ENCODE data around the gene COX8C.
"Not testable (repeated sequence)": the region's sequence is repeated elsewhere in the genome, so short reads cannot be mapped to it uniquely, and the experiment has no call there.

Gene COX8C

DNA sequence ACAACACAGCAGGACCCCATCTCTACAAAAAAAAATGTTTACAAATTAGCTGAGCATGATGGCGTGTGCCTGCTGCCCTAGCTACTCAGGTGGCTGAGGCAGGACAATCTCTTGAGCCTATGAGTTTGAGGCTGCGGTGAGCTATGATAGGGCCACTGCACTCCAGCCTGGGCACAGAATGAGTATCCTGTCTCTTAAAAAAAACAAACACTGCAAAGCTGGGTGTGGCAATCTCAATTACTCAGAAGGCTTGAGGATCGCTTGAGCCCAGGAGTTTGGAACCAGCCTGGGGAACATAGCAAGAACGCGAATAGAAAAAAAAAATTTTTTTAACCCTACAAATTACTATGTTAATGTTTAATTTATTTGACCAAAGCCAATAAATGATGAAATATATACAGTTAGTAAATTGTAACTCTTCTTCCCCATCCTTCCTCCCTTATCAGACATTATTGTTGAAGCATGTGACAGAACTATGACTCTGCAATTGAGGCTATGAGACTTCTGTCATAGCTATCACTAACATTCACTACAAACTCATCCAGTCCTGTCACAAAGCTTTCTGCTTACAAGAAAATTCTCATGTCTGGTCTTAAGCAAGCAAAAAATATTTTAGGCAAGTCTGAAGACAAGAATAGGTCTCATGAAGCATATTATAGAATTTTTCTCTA is 23.9 kb upstream of the COX8C start:
- DNase-seq = no peak

DNA sequence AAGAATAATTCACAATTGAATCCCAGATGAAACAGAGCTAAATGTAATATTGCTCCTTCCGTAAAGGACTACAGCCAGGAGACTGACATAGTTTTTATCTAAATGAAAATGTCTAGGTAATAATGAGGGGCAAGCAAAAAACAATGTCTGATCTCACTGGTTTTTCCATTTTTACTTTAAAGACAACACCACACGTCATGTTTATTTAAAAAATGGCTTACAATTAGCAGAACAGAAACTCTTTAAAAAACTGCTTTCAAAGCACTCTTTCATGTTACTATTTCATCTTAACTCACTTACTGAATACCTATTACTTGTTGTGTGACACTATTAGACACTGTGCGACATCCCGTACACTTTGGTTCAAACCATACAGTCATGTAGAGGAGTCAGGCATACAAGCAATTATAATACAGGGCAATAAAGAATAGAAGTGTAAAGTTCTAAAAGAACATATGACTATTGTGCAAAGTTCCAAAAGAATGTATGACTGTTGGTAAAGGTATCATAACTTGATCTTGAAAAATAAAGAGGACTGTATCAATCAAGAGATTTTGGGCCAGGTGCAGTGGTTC is 23.3 kb upstream of the COX8C start:
- no peak for DNase-seq

DNA sequence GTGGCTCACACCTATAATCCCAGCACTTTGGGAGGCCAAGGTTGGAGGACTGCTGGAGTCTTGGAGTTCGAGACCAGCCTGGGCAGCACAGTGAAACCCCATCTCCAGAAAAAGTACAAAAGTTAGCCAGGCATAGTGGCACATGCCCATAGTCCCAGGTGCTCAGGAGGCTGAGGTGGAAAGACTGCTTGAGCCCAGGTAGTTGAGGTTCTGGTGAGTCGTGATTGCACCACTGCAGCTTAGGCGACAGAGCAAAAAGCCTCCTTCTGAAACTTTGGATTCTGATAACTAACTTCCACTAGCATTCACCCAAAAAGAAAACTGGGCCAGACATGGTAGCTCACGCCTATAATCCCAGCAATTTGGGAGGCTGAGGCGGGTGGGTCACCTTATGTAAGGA is 20.8 kb upstream of the COX8C start:
- DNase-seq = no peak

DNA sequence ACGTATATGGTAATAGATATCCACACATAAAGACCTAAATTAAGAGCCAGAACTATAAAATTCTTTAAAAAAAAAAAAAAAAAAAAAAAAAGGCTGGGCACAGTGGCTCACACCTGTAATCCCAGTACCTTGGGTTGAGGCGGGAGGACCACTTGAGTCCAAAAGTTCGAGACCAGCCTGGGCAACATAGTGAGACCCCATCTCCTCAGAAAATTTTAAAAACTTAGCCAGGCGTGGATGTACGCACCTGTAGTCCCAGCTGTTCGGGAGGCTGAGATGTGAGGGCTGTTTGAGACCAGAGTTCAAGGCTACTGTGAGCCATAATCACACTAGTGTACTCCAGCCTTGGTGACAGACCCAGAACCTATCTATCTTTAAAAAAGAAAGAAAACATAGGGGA is 18.4 kb upstream of the COX8C start:
- DNase-seq = no peak

DNA sequence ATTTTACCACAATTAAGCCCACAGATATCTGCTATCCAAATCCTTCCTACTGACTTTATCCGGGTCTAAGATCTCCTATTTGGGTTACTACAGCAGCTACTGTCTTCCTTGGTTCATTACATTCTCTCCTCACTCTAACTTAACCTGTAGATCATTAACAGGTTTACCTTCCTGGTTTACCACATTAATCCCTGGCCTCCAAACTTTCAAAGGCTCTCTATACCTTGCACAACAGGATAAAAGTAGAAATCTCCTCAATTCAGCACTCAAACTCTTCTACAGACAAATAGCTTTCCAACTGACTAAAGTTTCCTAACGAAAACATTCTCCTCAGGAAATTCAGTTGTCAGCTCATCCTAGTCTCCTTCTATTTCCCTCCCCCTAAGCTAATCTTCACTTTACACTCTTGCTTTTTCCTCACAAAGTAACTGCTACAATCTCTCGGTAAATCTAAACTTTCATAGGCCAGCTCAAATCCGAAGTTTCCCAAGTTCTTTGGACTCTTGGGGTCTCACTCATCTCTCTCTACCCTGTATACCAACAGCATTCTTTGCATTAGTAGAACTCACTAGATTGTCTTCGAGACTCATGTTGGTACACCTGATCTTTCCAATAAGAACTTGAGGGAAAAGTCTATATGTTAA is 16.9 kb upstream of the COX8C start:
- DNase-seq = no peak

DNA sequence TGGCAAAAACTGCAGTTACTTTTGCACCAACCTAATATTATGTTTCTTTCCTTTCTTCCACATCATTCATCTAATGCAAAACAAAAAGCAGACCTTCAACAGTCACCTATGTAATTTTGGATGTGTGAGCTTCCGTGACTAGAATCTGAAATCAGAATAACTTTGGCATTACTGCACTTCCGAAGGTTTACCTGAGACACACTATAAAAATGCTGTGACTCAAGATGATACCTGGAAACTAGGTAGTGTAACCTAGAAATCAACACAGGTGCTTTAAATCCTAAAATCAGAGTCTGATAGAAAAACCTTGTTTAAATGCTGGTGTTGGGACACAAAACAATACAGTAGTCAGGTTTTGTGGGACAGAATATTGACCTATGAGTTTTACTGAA is 16.4 kb upstream of the COX8C start:
- no peak for DNase-seq

DNA sequence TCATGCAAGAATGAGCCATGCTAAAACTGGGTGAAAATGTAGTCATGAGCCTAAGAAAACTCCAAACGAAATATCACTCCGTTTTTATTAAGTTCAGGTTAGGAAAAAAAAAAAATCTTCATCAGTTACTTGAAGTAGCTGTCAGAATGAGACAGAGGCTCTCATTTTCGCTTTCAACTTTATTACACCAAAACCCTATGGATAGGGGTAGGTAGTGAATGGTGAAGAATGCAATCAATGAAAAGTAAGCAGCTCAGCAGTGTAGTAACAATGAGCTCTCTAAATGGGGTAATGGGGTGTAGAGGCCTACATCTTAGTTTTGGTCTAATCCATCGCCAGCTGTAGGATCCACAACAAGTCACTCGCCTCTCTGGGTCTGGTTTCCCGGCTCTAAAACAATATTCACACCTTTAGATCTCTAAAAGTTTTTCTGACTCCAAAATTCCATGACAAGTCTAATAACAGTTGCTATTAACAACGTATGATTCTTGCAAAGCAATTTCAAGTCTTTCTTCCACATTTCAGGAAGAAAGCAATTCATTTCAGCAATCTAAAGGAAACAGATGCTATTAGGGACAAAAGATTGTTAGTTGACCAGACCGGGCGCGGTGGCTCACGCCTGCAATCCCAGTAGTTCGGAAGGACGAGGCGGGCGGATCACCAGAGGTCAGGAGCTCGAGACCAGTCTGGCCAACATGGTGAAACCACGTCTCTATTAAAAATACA is 15.8 kb upstream of the COX8C start:
- DNase-seq = no peak

DNA sequence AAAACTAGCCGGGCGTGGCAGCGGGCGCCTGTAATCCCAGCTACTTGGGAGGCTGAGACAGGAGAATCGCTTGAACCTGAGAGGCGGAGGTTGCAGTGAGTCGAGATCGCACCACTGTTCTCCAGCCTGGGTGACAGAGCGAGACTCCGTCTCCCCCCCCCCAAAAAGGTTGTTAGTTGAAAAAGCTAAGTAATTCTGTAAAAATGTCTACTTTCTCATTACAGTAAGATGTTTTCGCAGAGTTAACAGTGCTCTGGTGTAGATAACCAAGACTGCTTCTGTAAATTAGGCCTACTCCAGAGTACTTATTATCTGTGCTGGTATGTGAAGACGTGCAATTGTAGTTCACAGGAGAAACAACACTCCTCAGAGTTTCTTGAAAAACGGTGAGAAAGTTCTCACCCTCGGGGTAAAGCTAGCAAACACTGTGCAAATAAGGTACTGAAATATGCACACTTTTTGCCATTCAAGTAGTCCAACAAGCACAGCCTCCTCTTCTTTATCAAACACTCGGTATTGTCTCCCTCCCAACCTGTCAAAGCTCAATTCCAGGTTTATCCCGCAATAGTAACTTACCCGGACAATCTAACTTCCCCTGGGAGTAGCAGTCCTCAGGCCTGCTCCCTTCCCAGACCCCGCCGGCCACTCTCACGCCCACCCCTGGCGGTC is 15.1 kb upstream of the COX8C start:
- no peak for DNase-seq

DNA sequence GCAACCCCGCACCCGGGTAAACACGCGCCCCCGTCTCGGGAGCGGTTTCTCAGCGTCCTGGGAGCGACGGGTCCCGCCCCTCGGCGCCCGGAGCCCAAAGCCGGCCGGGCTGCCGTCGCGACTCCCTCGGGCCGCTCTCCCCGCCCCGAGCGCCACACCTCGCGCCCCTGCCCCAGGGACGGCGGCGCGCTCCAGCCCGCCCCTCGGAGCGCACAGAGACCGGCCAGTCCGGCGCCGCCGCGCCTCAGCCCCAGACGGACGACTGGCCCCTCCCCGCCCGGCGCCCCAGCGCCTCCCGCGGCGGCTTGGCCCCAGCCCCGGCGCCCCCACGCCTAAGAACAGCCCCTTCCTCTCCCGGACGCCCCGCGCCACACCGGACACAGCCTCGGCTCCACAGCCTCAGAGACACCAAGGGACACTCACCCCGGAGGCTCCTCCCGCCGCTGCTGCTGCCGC is 14.6 kb upstream of the COX8C start:
- DNase-seq = no peak

DNA sequence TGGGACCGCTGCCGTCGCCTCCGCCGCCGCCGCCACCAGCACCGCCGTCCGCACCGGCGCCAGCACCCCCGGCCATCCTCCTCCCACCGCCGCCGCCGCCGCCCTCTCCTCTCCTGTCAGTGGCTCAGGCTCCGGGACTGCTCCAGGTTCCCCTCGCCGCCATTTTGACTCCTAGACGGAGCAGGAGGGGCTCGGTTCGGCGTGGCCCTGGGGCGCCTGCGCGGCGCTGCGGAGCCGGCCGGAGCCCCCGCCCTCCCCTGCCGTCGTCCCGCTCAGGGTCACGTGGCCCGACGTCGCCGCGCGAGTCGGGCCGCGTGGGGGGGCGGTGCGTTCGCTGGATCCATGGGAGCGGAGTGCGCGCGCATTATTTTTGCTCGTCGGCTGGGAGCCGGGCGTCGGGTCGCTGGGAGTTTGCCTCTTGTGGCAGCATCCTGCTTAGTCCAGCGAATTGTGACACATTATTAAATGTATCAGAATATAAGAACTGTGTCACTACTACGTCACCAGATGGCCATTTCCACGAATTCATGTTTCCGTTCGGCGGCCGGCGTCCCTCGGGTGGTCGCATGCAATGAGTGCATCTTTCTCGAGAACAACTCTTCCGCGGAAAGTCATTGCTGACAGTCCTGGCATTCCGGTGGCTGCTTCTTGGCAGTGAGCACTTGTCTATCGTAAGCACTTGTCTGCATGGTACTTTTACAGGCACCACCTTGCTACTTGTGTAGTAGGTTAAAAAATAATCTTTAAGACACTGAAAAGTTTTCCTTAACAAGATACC is 13.9 kb upstream of the COX8C start, which contains the start of gene BTBD7:
Gene BTBD7, minus strand, starts transcription at position 184 of the 778 bp plus-strand sequence. CDS start 36,985 bp downstream, outside the sequence.
- DNase-seq = peak; percentile 96

DNA sequence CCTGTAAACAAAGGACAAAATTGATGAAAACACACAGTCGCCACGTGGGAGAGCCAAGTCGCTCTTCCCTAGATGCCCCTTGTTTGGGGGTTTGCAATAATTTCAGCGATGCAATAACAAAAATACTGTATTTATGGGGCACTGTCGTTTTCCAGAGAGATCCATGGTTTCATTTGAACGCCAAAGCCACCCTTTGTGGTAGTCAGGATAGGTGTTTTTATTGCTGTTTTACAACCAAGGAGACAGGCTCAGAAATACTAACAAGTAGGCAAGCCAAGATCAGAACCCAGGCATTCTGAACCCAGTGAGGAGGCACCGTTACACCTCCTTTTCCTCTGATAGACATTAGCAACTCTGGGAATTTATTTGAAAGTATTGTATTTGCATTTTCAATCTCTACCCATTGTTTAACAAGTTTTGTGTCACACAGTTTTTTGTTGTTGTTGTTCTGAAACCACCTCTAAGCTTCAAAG is 13.3 kb upstream of the COX8C start:
- DNase-seq = no peak

DNA sequence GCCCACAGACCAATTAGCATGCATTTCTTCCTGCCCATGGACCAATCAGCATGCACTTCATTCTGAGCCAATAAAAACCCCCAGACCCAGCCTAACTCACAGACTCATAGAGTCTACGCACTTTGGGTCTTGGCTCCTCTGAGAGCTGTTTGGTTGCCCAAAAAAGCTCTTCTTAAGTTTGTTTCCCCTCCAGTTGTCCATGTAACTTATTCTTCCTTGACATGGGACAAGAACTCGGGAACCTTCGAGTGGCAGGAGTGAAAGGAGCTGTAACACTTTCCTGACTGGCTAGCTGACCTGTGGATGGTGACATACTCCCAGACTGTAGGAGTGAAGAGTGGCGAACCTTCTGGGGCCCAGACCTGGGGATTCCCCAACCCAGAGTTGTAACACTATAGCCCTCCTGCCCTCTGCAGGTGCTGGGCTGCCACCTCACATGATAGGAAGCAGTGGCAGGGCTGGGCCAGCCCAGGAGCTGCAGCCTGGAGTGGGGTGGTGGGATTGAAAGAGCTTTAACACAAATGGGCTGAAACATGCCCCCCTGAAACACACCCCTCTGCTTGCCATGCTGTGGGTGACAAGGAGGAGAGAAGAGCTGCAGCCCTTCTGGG is 9.7 kb upstream of the COX8C start:
- DNase-seq = no peak

DNA sequence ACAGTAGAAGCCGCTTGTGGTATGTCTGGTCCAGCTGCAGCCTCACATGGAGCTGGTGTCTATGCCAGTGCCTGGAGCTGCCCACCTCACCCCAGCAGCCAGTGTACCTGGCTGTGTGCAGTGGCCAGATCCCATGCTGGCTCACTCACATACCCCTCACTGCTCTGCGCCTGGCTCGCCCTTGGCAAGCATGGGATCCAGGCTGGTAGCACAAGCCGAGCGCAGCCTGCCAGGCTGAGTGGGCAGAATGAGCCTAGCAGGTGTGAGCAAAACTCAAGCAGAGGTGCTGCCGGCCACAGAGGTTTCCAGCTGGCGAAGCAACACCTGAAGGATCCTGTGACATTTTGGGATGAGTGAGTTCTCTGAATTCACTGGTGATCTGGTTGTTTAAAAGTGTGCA is 9.1 kb upstream of the COX8C start:
- DNase-seq = no peak

DNA sequence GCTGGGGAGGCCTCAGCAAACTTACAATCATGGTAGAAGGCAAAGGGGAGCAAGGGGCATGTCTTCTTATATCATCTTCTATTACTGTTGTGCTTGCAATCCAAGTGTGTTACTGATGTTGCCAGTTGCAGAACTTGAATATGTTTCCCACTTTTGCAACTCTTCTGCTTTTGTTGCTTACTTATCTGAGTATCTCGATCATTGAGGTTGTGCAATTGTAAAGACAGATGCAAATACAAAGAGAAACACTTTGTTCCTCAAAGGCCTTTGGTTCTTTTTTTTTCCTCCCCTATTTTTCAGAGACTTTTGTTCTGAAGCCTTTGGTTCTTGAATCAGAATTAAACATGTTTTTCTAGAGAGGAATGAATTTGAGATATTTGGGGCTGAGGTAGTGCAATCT is 3.7 kb upstream of the COX8C start:
- DNase-seq = no peak

DNA sequence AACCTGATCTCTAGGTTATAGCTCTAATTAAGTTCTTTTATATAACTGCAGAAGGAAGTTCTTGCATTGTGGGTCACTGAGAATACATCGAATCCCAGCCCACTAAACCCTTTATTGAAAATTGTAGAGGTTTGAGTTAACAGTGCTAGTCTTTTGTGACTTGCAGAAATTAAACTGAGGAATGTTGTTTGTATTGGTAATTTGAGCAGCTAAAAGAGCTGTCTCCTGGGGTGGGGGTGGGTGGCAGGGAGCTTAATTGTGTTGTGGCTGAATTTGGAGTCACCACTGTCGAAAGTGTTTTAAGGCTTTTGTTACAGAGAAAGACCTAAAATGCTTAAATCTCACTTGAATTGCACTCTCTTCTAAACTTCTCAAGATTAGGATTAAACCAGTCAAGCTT is 3.2 kb upstream of the COX8C start:
- DNase-seq = no peak

DNA sequence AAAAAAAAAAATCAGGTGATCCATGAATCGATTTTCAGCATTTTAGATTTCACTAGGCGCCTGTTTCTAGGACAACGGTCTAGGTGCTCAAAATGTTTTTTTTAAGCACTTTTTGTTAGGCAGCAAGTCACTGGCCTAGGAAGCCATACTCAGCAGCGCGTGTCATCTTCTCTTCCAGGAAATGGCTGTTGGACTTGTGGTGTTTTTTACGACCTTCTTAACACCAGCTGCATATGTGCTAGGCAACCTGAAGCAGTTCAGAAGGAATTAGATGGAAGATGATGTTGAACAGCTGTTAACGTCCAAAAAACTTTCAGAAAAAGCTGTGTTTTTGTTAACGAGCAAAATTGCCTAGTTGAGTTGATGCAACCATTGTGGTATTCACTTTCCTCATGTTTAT is 868 bp downstream of the COX8C start:
- DNase-seq = no peak

DNA sequence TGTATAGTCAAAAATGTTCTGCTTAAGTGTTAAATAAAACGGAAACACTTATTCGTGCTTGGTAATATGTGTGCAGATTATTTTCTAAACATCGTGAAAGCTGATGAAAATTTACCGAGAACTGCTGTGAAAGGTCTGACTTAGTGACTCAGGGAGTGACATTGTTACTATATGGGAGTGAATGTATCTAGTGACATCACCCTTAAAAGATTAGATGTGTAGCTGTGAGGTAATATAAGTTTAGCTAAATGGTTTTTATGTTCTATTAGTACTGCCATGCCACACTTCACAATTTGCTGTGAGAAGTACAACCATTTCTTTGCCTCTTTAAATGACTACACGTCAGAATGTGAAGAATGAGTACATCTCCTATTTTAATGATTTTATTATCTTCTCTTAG is 1.3 kb downstream of the COX8C start:
- no peak for DNase-seq

DNA sequence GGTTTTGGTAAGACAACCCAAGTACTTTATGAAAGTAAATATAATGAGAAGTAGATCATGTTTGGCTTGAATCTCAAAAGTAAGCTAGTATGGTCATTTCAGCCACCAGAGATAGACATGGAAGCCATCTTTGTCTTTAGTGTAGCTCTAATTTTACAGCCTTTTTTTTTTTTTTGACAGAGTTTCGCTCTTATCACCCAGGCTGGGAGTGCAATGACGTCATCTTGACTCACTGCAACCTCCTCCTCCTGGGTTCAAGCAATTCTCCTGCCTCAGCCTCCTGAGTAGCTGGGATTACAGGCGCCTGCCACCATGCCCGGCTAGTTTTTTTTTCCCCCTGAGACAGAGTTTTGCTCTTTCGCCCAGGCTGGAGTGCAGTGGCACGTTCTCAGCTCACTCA is 7.9 kb downstream of the COX8C start:
- DNase-seq = not testable (repeated sequence)

DNA sequence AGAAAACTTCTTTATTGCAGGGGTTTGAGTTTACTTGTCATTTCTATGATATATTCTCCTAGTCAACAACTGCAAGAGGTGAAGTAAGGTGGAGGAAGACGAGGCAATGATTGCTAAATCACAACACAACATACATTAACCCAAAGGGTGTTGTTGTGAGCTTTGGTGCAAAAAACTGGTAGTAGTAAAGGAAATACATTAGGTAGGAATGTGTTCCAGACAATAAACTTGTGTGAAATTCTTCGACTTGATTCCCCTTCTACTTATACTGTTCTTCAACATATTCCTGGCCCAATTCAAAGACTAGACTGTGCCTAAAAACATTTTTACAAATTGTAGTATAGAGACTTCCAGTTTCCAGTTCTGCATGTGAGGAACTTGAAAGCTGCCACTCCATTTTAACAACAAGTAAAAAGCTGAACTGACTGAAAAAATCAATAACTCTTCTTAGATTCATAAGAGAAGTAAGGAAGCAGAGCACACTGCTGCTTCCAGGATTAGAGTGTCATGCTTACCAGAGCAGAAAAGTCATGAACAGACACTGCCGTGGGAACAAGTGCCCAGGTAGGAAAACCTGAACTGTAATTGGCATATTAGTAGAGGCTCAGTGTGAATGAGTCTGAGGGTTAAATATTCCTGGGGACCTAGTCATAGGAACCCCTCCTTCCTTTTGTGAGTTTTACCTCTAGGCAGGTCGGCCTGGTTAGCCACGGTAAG is 22.2 kb downstream of the COX8C start:
- DNase-seq = peak; percentile 41

DNA sequence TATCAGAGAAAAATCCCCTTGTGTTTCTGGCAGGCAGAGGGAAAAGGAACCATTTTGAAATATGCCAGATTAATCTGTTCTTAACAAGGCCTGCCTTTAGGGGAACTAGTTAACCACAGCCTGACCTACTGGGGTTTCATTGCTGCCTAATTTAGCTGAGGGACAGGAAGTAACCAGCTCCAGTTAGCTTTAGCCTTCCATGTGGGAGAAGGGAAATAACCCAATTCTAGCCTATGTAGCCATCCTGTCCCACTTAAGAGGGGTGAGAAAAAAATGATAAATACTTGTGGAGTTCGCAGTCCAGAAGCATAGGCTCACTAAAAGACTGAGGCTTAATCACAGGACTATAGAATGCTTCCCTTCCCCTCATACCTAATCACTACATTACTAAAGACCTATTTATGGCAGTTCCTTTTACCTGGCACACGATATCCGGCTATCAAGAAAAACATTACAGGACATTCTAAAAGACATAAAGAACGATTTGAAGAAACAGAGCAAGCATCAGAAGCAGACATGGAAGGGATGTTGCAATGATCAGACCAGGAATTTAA is 22.8 kb downstream of the COX8C start:
- DNase-seq = no peak

DNA sequence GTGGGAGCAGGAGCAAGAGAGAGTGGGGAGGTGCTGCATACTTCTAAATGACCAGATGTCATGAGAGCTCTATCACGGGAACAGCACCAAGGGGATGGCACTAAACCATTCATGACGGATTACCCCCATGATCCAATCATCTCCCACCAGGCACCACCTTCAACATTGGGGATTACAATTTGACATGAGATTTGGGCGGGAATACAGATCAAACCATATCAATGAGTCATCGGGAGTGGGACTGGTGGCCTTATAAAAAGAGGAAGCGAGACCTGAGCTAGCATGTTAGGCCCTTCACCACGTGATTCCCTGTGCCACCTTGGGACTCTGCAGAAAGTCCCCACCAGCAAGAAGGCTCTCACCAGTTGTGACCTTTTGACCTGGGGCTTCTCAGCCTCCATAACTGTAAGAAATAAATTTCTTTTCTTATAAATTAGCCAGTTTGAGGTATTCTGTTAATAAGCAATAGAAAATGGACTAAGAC is 28.7 kb downstream of the COX8C start:
- DNase-seq = no peak
